Middle frontal gyrus (tissue), 1 donor: Measurements from ENCODE around the gene ICA1L.

Experiments
- DNase-seq: peaks from one replicate; pipeline ENCODE4 v3.0.0-alpha.2; 2015; ENCODE audit warnings: low spot score; ENCODE audit errors: extremely low spot score

Gene ICA1L

DNA sequence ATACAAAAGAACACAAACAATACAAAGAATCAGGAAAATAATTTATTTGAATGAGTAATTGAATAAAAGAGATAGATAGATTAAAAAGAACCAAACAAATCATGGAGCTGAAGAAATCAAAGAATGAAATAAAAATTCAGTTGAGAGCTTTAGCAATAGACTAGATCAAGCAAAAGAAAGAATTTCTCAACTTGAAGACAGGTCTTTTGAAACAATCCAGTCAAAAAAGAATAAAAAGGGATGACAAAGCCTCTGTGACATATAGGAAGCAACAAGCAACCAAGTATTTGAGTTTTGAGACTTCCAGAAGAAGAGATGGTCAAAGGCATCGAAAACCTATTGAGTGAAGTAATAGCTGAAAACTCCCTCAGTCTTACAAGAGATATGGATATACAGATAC, 128.0 kb downstream of the ICA1L start:
- DNase-seq: no peak

DNA sequence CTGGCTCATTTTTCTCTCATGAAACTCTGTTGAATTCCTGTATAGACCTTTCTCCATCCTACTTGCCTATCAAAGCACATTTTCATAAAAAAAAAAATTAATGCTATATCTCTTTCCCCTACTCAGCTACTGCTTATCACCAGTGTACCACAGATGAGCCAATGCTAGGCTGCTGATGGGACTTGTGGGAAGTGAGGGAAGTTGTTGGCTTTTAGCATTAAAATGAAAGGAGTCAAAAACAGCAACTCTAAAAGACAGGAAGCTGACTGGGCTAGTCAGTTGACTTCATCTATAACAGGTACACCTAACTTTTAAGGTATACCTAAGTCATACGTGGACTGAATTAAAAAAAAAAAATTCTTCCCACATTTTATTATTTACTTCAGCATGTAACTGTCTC, 134.7 kb downstream of the ICA1L start:
- no peak for DNase-seq

DNA sequence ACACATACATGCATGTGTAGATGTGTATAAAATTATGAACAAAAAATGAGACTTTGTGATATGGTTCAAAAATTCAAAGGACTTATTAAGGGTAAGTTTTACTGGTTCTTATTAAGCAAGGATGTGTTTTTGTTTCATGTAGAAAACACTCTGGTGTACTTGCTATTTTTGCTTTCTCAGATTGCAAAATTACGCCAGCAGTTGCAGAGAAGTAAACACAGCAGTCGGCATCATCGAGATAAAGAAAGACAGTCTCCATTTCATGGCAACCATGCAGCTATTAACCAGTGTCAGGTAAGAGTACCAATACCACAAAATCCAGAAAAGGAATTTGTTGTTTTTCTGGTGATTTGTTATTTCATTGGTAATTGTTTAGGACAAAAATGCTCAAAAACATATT, 145.5 kb downstream of the ICA1L start:
- DNase-seq: no peak

DNA sequence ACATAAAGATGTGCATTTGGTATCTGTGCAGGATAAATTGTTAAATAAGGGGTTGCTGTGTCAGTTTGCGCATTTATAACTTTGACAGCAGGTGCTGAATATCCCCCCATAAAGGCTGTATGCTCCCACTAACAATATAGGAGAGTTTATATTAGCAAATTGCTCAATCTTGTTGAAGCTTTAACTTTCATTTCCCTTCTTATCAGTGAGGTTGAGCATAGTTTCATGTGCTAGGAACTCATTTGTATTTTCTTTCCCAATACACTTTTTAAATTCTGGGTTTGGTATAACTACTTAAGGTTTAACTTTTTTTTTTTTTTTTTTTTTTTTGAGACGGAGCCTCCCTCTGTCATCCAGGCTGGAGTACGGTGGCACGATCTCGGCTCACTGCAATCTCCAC, 147.8 kb downstream of the ICA1L start:
- DNase-seq: no peak
